ENCODE results near the gene EDN2.

The EDN2 gene

GRCh38 chr1:41429641-41430035 lies 54.8 kb downstream of the EDN2 start:
- Histone ChIP-seq H3K36me3 (ENCODE audit: insufficient read depth, low read length) (no peaks in the 10 kb centered on the region), H3K9ac (ENCODE audit: low read depth, low read length, poor library complexity, severe bottlenecking) (no peak overlapping the region), H3K4me2 (ENCODE audit: low read depth, low read length, poor library complexity, severe bottlenecking) (no peak overlapping the region), H3K79me2 (ENCODE audit: insufficient read depth, low read length) (no peaks in the 10 kb centered on the region), H3K9me3 (ENCODE audit: insufficient read depth, low read depth, low read length) (no peaks in the 10 kb centered on the region), H3K9me2 (replicated peaks; ENCODE audit: low read depth, low read length) (no peaks in the 10 kb centered on the region), H4K20me1 (ENCODE audit: insufficient read depth, low read length, poor library complexity, severe bottlenecking) (no peaks in the 10 kb centered on the region), H2AFZ (ENCODE audit: low read length) (no peak overlapping the region), H3K4me3 (ENCODE audit: low read length, poor library complexity, severe bottlenecking) (no peak overlapping the region), H3F3A (ENCODE audit: low read depth) (no peaks in the 10 kb centered on the region), H3K4me1 (ENCODE audit: insufficient read depth, low read length, poor library complexity, severe bottlenecking) (no peaks in the 10 kb centered on the region), H3K27me3 (ENCODE audit: insufficient read depth, low read length, poor library complexity, severe bottlenecking) (no peaks in the 10 kb centered on the region)
- no peak for TF ChIP-seq CTCF (conservative IDR thresholded peaks at IDR 0.05; ENCODE audit: low read length)
- TF ChIP-seq EZH2phosphoT487 (IDR thresholded peaks at IDR 0.05; ENCODE audit: borderline replicate concordance), result no peak
